Mucosa of descending colon (tissue), 3 donors: ENCODE measurements around the gene CFAP73. TPM values are rescaled to one million over a fixed set of nuclear protein-coding genes. Genes with fewer than 3 reads are reported as not detected.

Source experiments
- ATAC-seq: fragments of 200-7000 bp; cut with Tn5 transposase; one replicate; pipeline ENCODE4 v1.9.1; 2020; ENCODE audit warnings: mild to moderate bottlenecking, moderate library complexity
- DNase-seq, 3 donors: peaks; one replicate each; pipeline ENCODE4 v3.0.0-alpha.2; 2020
- H3K36me3 ChIP-seq: fragments of 200-600 bp; one replicate; pipeline ENCODE4 v1.8.0; 2021; ENCODE audit warnings: low read depth, mild to moderate bottlenecking
- H3K4me1 ChIP-seq: fragments of 200-600 bp; one replicate; pipeline ENCODE4 v1.8.0; 2021; ENCODE audit warnings: low read depth, mild to moderate bottlenecking
- H3K4me3 ChIP-seq: fragments of 200-600 bp; one replicate; pipeline ENCODE4 v1.8.0; 2021; ENCODE audit warnings: mild to moderate bottlenecking
- H3K9me3 ChIP-seq: fragments of 200-600 bp; one replicate; pipeline ENCODE4 v1.8.0; 2021; ENCODE audit warnings: mild to moderate bottlenecking
- CTCF ChIP-seq: fragments of 200-600 bp; IDR thresholded peaks from one replicate; pipeline ENCODE4 v1.8.0; 2022; ENCODE audit warnings: antibody characterized with exemption, mild to moderate bottlenecking
- intact Hi-C, 2 donors: fragments of 100-400 bp; cut with DNase I in 1 of 2; cut with micrococcal nuclease in 1 of 2; formaldehyde crosslinking; loops; one replicate each; pipeline versions ENCODE4 v1.11.0 to v1.11.1; 2022; cut with DNase I, micrococcal nuclease
- total RNA-seq, 3 donors: library from RNA; stranded (reverse); fragmentation: NEBNext Ultra II Directional in 2 of 3; extraction: Animal tissue kit (Norgen Biotek cat#: 25700) in 2 of 3; gene quantifications; one replicate each; pipeline versions ENCODE4 v1.2.1 to v1.2.4, GENCODE V29; 2021 to 2023
- donor health status: DM: no; HTN: no; CAD: no; lungs with moderate emphysema.
- donor health status: DM: no; HTN: no; CAD: no.
- donor health status: DM: no; HTN: yes; CAD: no.

CFAP73 gene
- total RNA-seq, 3 donors from 2014 or later, result 0.34 TPM; not detected in 2

GRCh38 chr12:113167868-113168267 lies 18.3 kb downstream of the CFAP73 start:
- intact Hi-C loops, result no loop called here
- H3K36me3 ChIP-seq, result no peaks in the 10 kb centered on the region
- ATAC-seq, result no peak
- H3K4me1 ChIP-seq, result no peaks in the 10 kb centered on the region
- H3K9me3 ChIP-seq, result no peaks in the 10 kb centered on the region
- DNase-seq, result no peak
- no peak for TF ChIP-seq CTCF
- no peak overlapping the region for H3K4me3 ChIP-seq

DNA sequence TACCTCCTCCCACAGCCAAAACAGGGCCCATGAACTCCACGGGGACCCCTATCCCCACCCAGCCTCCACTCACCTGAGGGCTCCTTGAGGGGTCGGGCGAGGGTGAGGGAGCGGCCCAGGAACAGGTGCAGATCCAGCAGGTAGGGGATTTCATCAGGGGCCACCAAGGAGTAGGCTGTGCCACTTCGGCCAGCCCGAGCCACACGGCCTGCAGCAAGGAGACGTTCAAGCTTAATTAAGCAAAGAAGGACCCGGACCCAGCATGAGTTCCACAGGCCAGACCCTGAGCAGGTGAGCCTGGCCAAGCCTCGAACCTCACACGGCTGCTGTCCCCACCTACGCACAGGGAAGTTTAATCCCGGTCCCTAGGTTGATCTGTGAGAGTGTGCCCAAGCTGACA lies 20.2 kb downstream of the CFAP73 start:
- Histone ChIP-seq H3K9me3 (no peaks in the 10 kb centered on the region), H3K4me1 (no peaks in the 10 kb centered on the region), H3K36me3 (no peaks in the 10 kb centered on the region), H3K4me3 (no peak overlapping the region)
- TF ChIP-seq CTCF, result no peak
- intact Hi-C loops, result loop anchor here (10.0 kb wide), 1 partner anchor 125 kb away; no protein-coding TSS in a partner anchor
- no peak for ATAC-seq
- peak in 1 of 3 donors; percentile 34 for DNase-seq

GRCh38 chr12:113170457-113170856 lies 20.9 kb downstream of the CFAP73 start:
- intact Hi-C loops, result loop anchor here (10.0 kb wide), 1 partner anchor 126 kb away; no protein-coding TSS in a partner anchor

DNA sequence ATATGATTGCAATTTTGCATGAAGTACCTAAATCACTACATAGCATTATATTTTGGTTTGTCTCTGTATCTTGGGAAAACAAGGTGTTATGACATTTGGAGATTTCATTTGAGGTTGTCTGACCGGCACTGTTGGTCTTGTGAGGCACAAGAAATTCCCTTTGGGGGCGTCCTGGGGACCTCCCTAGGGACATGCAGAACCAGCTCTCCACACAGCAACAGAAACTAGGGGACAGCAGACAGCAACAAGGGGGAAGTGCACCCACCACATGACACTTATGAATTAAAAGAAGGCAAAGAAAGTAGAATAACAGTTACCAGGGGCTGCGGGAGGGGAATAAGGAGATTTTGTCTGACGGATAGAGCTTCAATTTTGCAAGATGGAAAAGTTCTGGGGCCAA lies 21.4 kb downstream of the CFAP73 start:
- no peak for DNase-seq

More at GRCh38 chr12:113170457-113170856, 20.9 kb downstream of the CFAP73 start:
- no peak for DNase-seq
- H3K4me1 ChIP-seq, result no peaks in the 10 kb centered on the region
- H3K36me3 ChIP-seq, result no peaks in the 10 kb centered on the region
- H3K9me3 ChIP-seq, result no peaks in the 10 kb centered on the region
- no peak for ATAC-seq
- TF ChIP-seq CTCF, result no peak
- no peak overlapping the region for H3K4me3 ChIP-seq

GRCh38 chr12:113171543-113171942 lies 22.0 kb downstream of the CFAP73 start:
- Histone ChIP-seq H3K9me3 (no peaks in the 10 kb centered on the region), H3K36me3 (no peaks in the 10 kb centered on the region), H3K4me1 (no peaks in the 10 kb centered on the region), H3K4me3 (no peak overlapping the region)
- no peak for ATAC-seq
- DNase-seq, result no peak
- no peak for TF ChIP-seq CTCF
- intact Hi-C loops, result loop anchor here (10.0 kb wide), 1 partner anchor 127 kb away; no protein-coding TSS in a partner anchor

More for the DNA sequence above, 21.4 kb downstream of the CFAP73 start:
- no peak for TF ChIP-seq CTCF
- intact Hi-C loops, result loop anchor here (10.0 kb wide), 1 partner anchor 126 kb away; no protein-coding TSS in a partner anchor
- no peak for ATAC-seq
- H3K9me3 ChIP-seq, result no peaks in the 10 kb centered on the region
- no peaks in the 10 kb centered on the region for H3K36me3 ChIP-seq
- H3K4me3 ChIP-seq, result no peak overlapping the region
- no peaks in the 10 kb centered on the region for H3K4me1 ChIP-seq

DNA sequence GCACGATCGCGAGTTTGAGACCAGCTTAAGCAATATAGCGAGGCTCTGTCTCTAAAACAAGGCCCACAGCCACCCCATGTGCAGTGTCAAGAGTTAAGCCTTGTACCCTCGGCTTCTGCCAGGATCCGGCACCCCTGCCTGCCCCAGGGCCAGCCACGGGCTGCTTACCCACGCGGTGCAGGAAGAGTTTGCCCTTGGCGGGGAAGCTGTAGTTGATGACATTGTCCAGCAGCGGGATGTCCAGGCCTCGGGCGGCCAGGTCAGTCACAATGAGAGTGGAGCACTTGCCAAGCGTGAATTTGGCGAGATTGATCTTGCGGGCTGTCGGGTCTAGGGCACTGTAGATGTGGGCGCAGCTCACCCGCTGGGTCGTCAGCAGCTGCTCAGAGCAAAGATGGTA lies 22.7 kb downstream of the CFAP73 start:
- H3K4me3 ChIP-seq, result no peak overlapping the region
- ATAC-seq (no peak), DNase-seq (no peak)
- no peaks in the 10 kb centered on the region for H3K36me3 ChIP-seq
- no peak for TF ChIP-seq CTCF
- intact Hi-C loops, result loop anchor here (10.0 kb wide), 1 partner anchor 127 kb away; no protein-coding TSS in a partner anchor
- no peaks in the 10 kb centered on the region for H3K9me3 ChIP-seq
- no peaks in the 10 kb centered on the region for H3K4me1 ChIP-seq
